MM.1S (cell line): ENCODE data around the gene DNPEP.

Source experiments
- DNase-seq: peaks from one replicate; pipeline ENCODE4 v3.0.0-alpha.2; 2015
- H2AFZ ChIP-seq: fragments of 300-600 bp; sonication (generic); 2 replicates; pipeline ENCODE4 v1.6.0; 2016; ENCODE audit warnings: antibody characterized with exemption, low read length
- H3F3A ChIP-seq: fragments of 300-600 bp; sonication (generic); 2 replicates; pipeline ENCODE4 v1.6.1; 2016; ENCODE audit warnings: mild to moderate bottlenecking, antibody characterized with exemption, low read length, moderate library complexity, mixed read lengths; ENCODE audit not compliant: insufficient read depth
- H3K27ac ChIP-seq: fragments of 300-600 bp; sonication (generic); 2 replicates; pipeline ENCODE4 v1.5.1; 2016; ENCODE audit warnings: mild to moderate bottlenecking, low read length
- H3K27me3 ChIP-seq: fragments of 300-600 bp; sonication (generic); replicated peaks from 2 replicates; pipeline ENCODE4 v1.6.0; 2016; ENCODE audit warnings: low read length; ENCODE audit not compliant: insufficient read depth
- H3K36me3 ChIP-seq: fragments of 300-600 bp; sonication (generic); replicated peaks from 2 replicates; pipeline ENCODE4 v1.6.1; 2016; ENCODE audit warnings: mild to moderate bottlenecking, low read length, mixed read lengths; ENCODE audit not compliant: insufficient read depth
- H3K4me1 ChIP-seq: fragments of 300-600 bp; sonication (generic); 2 replicates; pipeline ENCODE4 v1.6.1; 2016; ENCODE audit warnings: low read length, mixed read lengths
- H3K4me2 ChIP-seq: fragments of 300-600 bp; sonication (generic); 2 replicates; pipeline ENCODE4 v1.6.0; 2016; ENCODE audit warnings: low read depth, low read length
- H3K4me3 ChIP-seq: fragments of 300-600 bp; sonication (generic); 2 replicates; pipeline ENCODE4 v1.5.1; 2016; ENCODE audit warnings: low read length, mixed read lengths
- H3K79me2 ChIP-seq: fragments of 300-600 bp; sonication (generic); 2 replicates; pipeline ENCODE4 v1.6.1; 2016; ENCODE audit warnings: mixed run types, low read length, mixed read lengths
- H3K9ac ChIP-seq: fragments of 300-600 bp; sonication (generic); 2 replicates; pipeline ENCODE4 v1.6.1; 2016; ENCODE audit warnings: low read length, mixed read lengths
- H3K9me2 ChIP-seq: fragments of 300-600 bp; sonication (generic); replicated peaks from 2 replicates; pipeline ENCODE4 v1.6.1; 2016; ENCODE audit warnings: mild to moderate bottlenecking, low read length, mixed read lengths; ENCODE audit not compliant: insufficient read depth
- H3K9me3 ChIP-seq: fragments of 300-600 bp; sonication (generic); replicated peaks from 2 replicates; pipeline ENCODE4 v1.6.1; 2016; ENCODE audit warnings: mild to moderate bottlenecking, low read length, mixed read lengths; ENCODE audit not compliant: insufficient read depth
- H4K20me1 ChIP-seq: fragments of 300-600 bp; sonication (generic); 2 replicates; pipeline ENCODE4 v1.6.1; 2016; ENCODE audit warnings: mild to moderate bottlenecking, low read length, moderate library complexity, mixed read lengths; ENCODE audit not compliant: insufficient read depth
- CTCF ChIP-seq: fragments of 300-600 bp; sonication (generic); IDR thresholded peaks from 2 replicates; pipeline ENCODE4 v1.5.1; 2016; ENCODE audit warnings: antibody characterized with exemption, low read length, mixed read lengths
- EZH2 ChIP-seq: fragments of 300-600 bp; sonication (generic); optimal IDR thresholded peaks from 2 replicates; pipeline ENCODE3; 2017; ENCODE audit warnings: low read depth, mild to moderate bottlenecking, antibody characterized with exemption, low read length, mixed read lengths
- EZH2phosphoT487 ChIP-seq: fragments of 300-600 bp; sonication (generic); IDR thresholded peaks from 2 replicates; pipeline ENCODE4 v1.6.1; 2018; ENCODE audit warnings: antibody characterized with exemption, low read length

DNPEP gene

GRCh38 chr2:219387306-219388120 lies at the start of gene DNPEP:
Gene DNPEP, minus strand, starts transcription at chr2:219387912. Its CDS starts 118 bp downstream, at chr2:219387794.
- Histone ChIP-seq H4K20me1 (no peaks in the 10 kb centered on the region), H3K9me3 (no peaks in the 10 kb centered on the region), H2AFZ (peak within 1 kb of the TSS; percentile 83), H3K9me2 (no peaks in the 10 kb centered on the region), H3K4me2 (peak within 1 kb of the TSS; percentile 67), H3F3A (peaks cover 5% of the 10 kb centered on the region), H3K27me3 (no peaks in the 10 kb centered on the region), H3K27ac (peak within 1 kb of the TSS; percentile 74; the same call in 1 of the 2 replicates), H3K36me3 (peaks cover 8% of the 10 kb centered on the region; the same call in 1 of the 2 replicates), H3K9ac (peak within 1 kb of the TSS; percentile 89), H3K4me1 (0 out of 2 replicates have a peak, but pooled peaks cover 4% of the 10 kb centered on the region), H3K79me2 (peaks cover 17% of the 10 kb centered on the region), H3K4me3 (peak within 1 kb of the TSS; percentile 91)
- DNase-seq: peak; percentile 85
- TF ChIP-seq CTCF: no peak
- TF ChIP-seq EZH2: no peak
- TF ChIP-seq EZH2phosphoT487: no peak

DNA sequence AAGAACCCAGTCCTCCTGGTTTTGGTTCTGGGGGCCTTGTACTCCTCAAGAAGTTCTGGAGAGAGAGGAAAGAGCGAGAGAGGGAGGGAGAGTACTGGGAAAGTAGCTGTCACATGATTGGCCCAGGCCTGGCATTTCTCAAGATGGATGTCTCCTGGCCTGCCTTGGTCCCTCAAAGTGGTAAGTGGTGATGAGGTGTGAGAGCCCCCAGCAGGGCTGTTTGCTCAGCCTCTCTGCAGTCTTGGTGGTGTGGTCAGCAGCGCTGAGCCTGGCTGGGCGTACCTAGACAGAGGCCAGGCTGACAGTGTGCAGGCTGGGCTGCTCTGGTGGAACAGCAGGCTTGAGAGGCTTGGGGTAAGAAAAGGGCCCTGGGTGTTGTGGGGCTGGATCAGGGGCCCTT lies 49.4 kb upstream of the DNPEP start:
- no peak for TF ChIP-seq EZH2
- TF ChIP-seq EZH2phosphoT487: no peak
- no peak for TF ChIP-seq CTCF
- Histone ChIP-seq H3K27me3 (peaks cover 69% of the 10 kb centered on the region), H3K79me2 (no peaks in the 10 kb centered on the region), H2AFZ (no peak overlapping the region), H3K9ac (no peak overlapping the region), H3K4me1 (no peaks in the 10 kb centered on the region), H3K9me3 (no peaks in the 10 kb centered on the region), H3K27ac (no peak overlapping the region), H3F3A (no peaks in the 10 kb centered on the region), H3K36me3 (no peaks in the 10 kb centered on the region), H3K9me2 (no peaks in the 10 kb centered on the region), H4K20me1 (no peaks in the 10 kb centered on the region), H3K4me2 (no peak overlapping the region), H3K4me3 (no peak overlapping the region)
- DNase-seq: no peak

- Histone ChIP-seq H3K4me2 (no peak overlapping the region), H3F3A (no peaks in the 10 kb centered on the region), H2AFZ (no peak overlapping the region), H3K36me3 (no peaks in the 10 kb centered on the region), H3K4me1 (no peaks in the 10 kb centered on the region), H3K9me2 (no peaks in the 10 kb centered on the region), H3K9me3 (no peaks in the 10 kb centered on the region), H3K9ac (no peak overlapping the region), H3K79me2 (no peaks in the 10 kb centered on the region), H3K4me3 (no peak overlapping the region), H3K27ac (no peak overlapping the region), H3K27me3 (peaks cover 68% of the 10 kb centered on the region), H4K20me1 (no peaks in the 10 kb centered on the region)
- DNase-seq: no peak
- no peak for TF ChIP-seq CTCF
- no peak for TF ChIP-seq EZH2
- TF ChIP-seq EZH2phosphoT487: no peak
Observed at GRCh38 chr2:219436491-219436890, 48.8 kb upstream of the DNPEP start.
